GM23338 (cell line): ENCODE data around the gene POC1B. TPM values are rescaled to one million over a fixed set of nuclear protein-coding genes. Genes with fewer than 3 reads are reported as not detected.

Experiments used
- ATAC-seq: fragments of 200-7000 bp; cut with Tn5 transposase; 3 replicates; pipeline ENCODE4 v1.9.1; 2020
- DNase-seq: peaks from one replicate; pipeline ENCODE4 v3.0.0-alpha.2; 2015; ENCODE audit warnings: low spot score
- H2AFZ ChIP-seq: fragments of 200-600 bp; sonication (generic); 2 replicates; pipeline ENCODE4 v1.8.0; 2016; ENCODE audit warnings: antibody characterized with exemption, mild to moderate bottlenecking, moderate library complexity
- H3F3A ChIP-seq: fragments of 200-600 bp; sonication (generic); replicated peaks from 2 replicates; pipeline ENCODE4 v1.8.0; 2017; ENCODE audit warnings: antibody characterized with exemption, mixed run types, low read depth
- H3K27ac ChIP-seq: fragments of 200-600 bp; sonication (generic); 2 replicates; pipeline ENCODE4 v1.6.1; 2016; ENCODE audit warnings: low read depth
- H3K27me3 ChIP-seq: fragments of 200-600 bp; sonication (generic); 2 replicates; pipeline ENCODE4 v1.8.0; 2016; ENCODE audit warnings: mild to moderate bottlenecking, mixed run types, moderate library complexity; ENCODE audit not compliant: insufficient read depth
- H3K36me3 ChIP-seq: fragments of 200-600 bp; sonication (generic); 2 replicates; pipeline ENCODE4 v1.8.0; 2016; ENCODE audit warnings: mild to moderate bottlenecking; ENCODE audit not compliant: insufficient read depth
- H3K4me1 ChIP-seq: fragments of 200-600 bp; sonication (generic); 2 replicates; pipeline ENCODE4 v1.8.0; 2016; ENCODE audit warnings: mild to moderate bottlenecking, moderate library complexity; ENCODE audit not compliant: insufficient read depth
- H3K4me2 ChIP-seq: fragments of 200-600 bp; sonication (generic); 2 replicates; pipeline ENCODE4 v1.7.1; 2017; ENCODE audit warnings: mixed run types
- H3K4me3 ChIP-seq: fragments of 200-600 bp; sonication (generic); 2 replicates; pipeline ENCODE4 v1.6.1; 2016; ENCODE audit warnings: mixed run types
- H3K79me2 ChIP-seq: fragments of 200-600 bp; sonication (generic); replicated peaks from 2 replicates; pipeline ENCODE4 v1.8.0; 2017; ENCODE audit warnings: mild to moderate bottlenecking; ENCODE audit not compliant: insufficient read depth
- H3K9me2 ChIP-seq: fragments of 200-600 bp; sonication (generic); 2 replicates; pipeline ENCODE4 v1.8.0; 2017; ENCODE audit not compliant: insufficient read depth
- H4K20me1 ChIP-seq: fragments of 200-600 bp; sonication (generic); replicated peaks from 2 replicates; pipeline ENCODE4 v1.8.0; 2017; ENCODE audit warnings: mild to moderate bottlenecking; ENCODE audit not compliant: insufficient read depth
- H3K27ac Mint-ChIP-seq: 2 replicates; pipeline ENCODE4 v1.8.0; 2020; ENCODE audit warnings: inconsistent platforms, mild to moderate bottlenecking, moderate library complexity, mixed read lengths
- H3K27me3 Mint-ChIP-seq: 3 replicates; pipeline ENCODE4 v1.8.0; 2022; ENCODE audit warnings: low read depth, mild to moderate bottlenecking, moderate library complexity, mixed read lengths, inconsistent platforms; ENCODE audit not compliant: insufficient read depth, poor library complexity
- H3K36me3 Mint-ChIP-seq: 3 replicates; pipeline ENCODE4 v1.8.0; 2021; ENCODE audit warnings: low read depth, mild to moderate bottlenecking, inconsistent platforms, moderate library complexity, mixed read lengths
- H3K4me1 Mint-ChIP-seq: 3 replicates; pipeline ENCODE4 v1.8.0; 2020; ENCODE audit warnings: mild to moderate bottlenecking, inconsistent platforms, mixed read lengths
- H3K4me3 Mint-ChIP-seq: 3 replicates; pipeline ENCODE4 v1.8.0; 2021; ENCODE audit warnings: moderate library complexity, mild to moderate bottlenecking, inconsistent platforms, mixed read lengths
- H3K9me3 Mint-ChIP-seq: 3 replicates; pipeline ENCODE4 v1.8.0; 2020; ENCODE audit warnings: moderate library complexity, mild to moderate bottlenecking, inconsistent platforms, mixed read lengths
- EZH2phosphoT487 ChIP-seq: fragments of 200-600 bp; sonication (generic); IDR thresholded peaks from one replicate; pipeline ENCODE4 v1.8.1; 2018; ENCODE audit warnings: antibody characterized with exemption; ENCODE audit not compliant: unreplicated experiment
- JUNB ChIP-seq: IDR thresholded peaks from one replicate; pipeline ENCODE4 v1.6.1; 2016; ENCODE audit warnings: antibody characterized with exemption; ENCODE audit not compliant: unreplicated experiment
- STAT1 ChIP-seq: IDR thresholded peaks from one replicate; pipeline ENCODE4 v1.6.1; 2016; ENCODE audit warnings: antibody characterized with exemption; ENCODE audit not compliant: unreplicated experiment
- ZNF114 ChIP-seq: fragments of 250-450 bp; sonication (Bioruptor Pico); IDR thresholded peaks from 2 replicates; pipeline ENCODE4 v1.5.0; 2020; ENCODE audit warnings: mild to moderate bottlenecking, moderate library complexity
- ZNF462 ChIP-seq: fragments of 250-450 bp; sonication (Bioruptor Pico); IDR thresholded peaks from 2 replicates; pipeline ENCODE4 v1.5.0; 2020; ENCODE audit warnings: mild to moderate bottlenecking, moderate library complexity
- polyA plus RNA-seq: library from polyadenylated mRNA; unstranded; fragments of >200 nt; fragmentation: Nextera tagmentation; extraction: Ambion mirVana; gene quantifications from 2 replicates; pipeline ENCODE4 v1.2.1, GENCODE V29; 2016
- total RNA-seq: library from RNA; depleted of rRNA; stranded (reverse); fragments of >200 nt; shearing (Covaris generic); gene quantifications from 2 replicates; pipeline ENCODE4 v1.2.3, GENCODE V29; 2014
- TF ChIP-seq, protein P1 (sequence below): IDR thresholded peaks from one replicate; pipeline ENCODE4 v1.6.1; 2018; ENCODE audit warnings: antibody characterized with exemption; ENCODE audit not compliant: unreplicated experiment
- TF ChIP-seq, protein P2 (sequence below), 2 experiments: fragments of 200-600 bp in 1 of 2; sonication (generic) in 1 of 2; conservative IDR thresholded peaks; 2 replicates each; pipeline versions ENCODE4 v1.5.1 to v1.6.1; 2016 to 2017; ENCODE audit warnings: antibody characterized with exemption in 2 of 2, low read depth in 2 of 2, mild to moderate bottlenecking in 2 of 2, moderate library complexity in 1 of 2

Gene POC1B
- total and polyA plus RNA-seq, 2 experiments from 2014 or later = 11.8 to 17.5 TPM

DNA sequence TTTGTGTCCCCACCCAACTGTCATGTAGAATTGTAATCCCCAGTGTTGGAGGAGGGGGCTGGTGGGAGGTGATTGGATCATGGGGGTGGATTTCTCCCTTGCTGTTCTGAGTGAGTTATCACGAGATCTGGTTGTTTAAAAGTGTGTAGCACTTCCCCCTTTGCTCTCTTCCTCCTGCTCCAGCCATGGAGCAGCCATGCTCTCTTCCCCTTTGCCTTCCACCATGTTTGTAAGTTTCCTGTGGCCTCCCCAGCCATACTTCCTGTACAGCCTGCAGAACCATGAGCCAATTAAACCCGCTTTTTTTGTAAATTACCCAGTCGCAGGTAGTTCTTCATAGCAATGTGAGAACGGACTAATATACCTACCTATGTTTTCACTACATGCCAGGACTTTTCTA, 2.6 kb upstream of the POC1B start:
- Histone ChIP-seq H3K4me3 (no peak overlapping the region), H3K27me3 (no peaks in the 10 kb centered on the region), H3K36me3 (no peaks in the 10 kb centered on the region), H3K9me2 (no peaks in the 10 kb centered on the region), H2AFZ (no peak overlapping the region), H3K4me1 (peaks cover 11% of the 10 kb centered on the region; the same call in 1 of the 2 replicates), H4K20me1 (no peaks in the 10 kb centered on the region; the same call in 1 of the 2 replicates), H3K27ac (no peak overlapping the region), H3K4me2 (no peak overlapping the region), H3F3A (no peaks in the 10 kb centered on the region), H3K79me2 (peaks cover 5% of the 10 kb centered on the region)
- Mint-ChIP-seq H3K4me1 (peaks cover 10% of the 10 kb centered on the region), H3K9me3 (no peaks in the 10 kb centered on the region; the same call in 2 of the 3 replicates), H3K27ac (no peak overlapping the region), H3K36me3 (peaks cover 7% of the 10 kb centered on the region), H3K4me3 (no peak overlapping the region), H3K27me3 (peaks cover 2% of the 10 kb centered on the region)
- ATAC-seq (no peak), DNase-seq (no peak)
- TF ChIP-seq, protein P1, sequence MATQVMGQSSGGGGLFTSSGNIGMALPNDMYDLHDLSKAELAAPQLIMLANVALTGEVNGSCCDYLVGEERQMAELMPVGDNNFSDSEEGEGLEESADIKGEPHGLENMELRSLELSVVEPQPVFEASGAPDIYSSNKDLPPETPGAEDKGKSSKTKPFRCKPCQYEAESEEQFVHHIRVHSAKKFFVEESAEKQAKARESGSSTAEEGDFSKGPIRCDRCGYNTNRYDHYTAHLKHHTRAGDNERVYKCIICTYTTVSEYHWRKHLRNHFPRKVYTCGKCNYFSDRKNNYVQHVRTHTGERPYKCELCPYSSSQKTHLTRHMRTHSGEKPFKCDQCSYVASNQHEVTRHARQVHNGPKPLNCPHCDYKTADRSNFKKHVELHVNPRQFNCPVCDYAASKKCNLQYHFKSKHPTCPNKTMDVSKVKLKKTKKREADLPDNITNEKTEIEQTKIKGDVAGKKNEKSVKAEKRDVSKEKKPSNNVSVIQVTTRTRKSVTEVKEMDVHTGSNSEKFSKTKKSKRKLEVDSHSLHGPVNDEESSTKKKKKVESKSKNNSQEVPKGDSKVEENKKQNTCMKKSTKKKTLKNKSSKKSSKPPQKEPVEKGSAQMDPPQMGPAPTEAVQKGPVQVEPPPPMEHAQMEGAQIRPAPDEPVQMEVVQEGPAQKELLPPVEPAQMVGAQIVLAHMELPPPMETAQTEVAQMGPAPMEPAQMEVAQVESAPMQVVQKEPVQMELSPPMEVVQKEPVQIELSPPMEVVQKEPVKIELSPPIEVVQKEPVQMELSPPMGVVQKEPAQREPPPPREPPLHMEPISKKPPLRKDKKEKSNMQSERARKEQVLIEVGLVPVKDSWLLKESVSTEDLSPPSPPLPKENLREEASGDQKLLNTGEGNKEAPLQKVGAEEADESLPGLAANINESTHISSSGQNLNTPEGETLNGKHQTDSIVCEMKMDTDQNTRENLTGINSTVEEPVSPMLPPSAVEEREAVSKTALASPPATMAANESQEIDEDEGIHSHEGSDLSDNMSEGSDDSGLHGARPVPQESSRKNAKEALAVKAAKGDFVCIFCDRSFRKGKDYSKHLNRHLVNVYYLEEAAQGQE = no peak

GRCh38 chr12:89525305-89525823, 483 bp downstream of the POC1B start:
- Histone ChIP-seq H3F3A (no peaks in the 10 kb centered on the region), H3K27me3 (no peaks in the 10 kb centered on the region), H3K36me3 (no peaks in the 10 kb centered on the region), H3K27ac (no peak overlapping the region), H2AFZ (peak overlapping the region; percentile 95), H3K9me2 (no peaks in the 10 kb centered on the region), H4K20me1 (no peaks in the 10 kb centered on the region), H3K4me2 (peak overlapping the region; percentile 98), H3K4me3 (peak overlapping the region; percentile 96), H3K4me1 (peaks cover 11% of the 10 kb centered on the region; the same call in 1 of the 2 replicates), H3K79me2 (peaks cover 27% of the 10 kb centered on the region)
- DNase-seq = peak; percentile 79
- Mint-ChIP-seq H3K4me1 (peaks cover 12% of the 10 kb centered on the region), H3K27me3 (peaks cover 2% of the 10 kb centered on the region), H3K9me3 (no peaks in the 10 kb centered on the region; the same call in 2 of the 3 replicates), H3K4me3 (peak overlapping the region; percentile 92), H3K36me3 (peaks cover 16% of the 10 kb centered on the region), H3K27ac (no peak overlapping the region)
- ATAC-seq = peak; percentile 64
- TF ChIP-seq ZNF114 (CRISPR knock-in tag) (no peak), STAT1 (no peak), EZH2phosphoT487 (no peak), ZNF462 (CRISPR knock-in tag) (no peak), JUNB (no peak)
- TF ChIP-seq, protein P2, sequence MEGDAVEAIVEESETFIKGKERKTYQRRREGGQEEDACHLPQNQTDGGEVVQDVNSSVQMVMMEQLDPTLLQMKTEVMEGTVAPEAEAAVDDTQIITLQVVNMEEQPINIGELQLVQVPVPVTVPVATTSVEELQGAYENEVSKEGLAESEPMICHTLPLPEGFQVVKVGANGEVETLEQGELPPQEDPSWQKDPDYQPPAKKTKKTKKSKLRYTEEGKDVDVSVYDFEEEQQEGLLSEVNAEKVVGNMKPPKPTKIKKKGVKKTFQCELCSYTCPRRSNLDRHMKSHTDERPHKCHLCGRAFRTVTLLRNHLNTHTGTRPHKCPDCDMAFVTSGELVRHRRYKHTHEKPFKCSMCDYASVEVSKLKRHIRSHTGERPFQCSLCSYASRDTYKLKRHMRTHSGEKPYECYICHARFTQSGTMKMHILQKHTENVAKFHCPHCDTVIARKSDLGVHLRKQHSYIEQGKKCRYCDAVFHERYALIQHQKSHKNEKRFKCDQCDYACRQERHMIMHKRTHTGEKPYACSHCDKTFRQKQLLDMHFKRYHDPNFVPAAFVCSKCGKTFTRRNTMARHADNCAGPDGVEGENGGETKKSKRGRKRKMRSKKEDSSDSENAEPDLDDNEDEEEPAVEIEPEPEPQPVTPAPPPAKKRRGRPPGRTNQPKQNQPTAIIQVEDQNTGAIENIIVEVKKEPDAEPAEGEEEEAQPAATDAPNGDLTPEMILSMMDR (conservative IDR thresholded peaks at IDR 0.05; ENCODE audit: low read depth in 2 of 2) = no peak
